Tibial nerve (tissue), 4 donors: ENCODE measurements around the gene C11orf86.

Source experiments
- EP300 ChIP-seq, 2 donors: sonication (generic); formaldehyde crosslinking; IDR thresholded peaks; one replicate each; pipeline ENCODE4 v1.6.1; 2017; ENCODE audit warnings: antibody characterized with exemption in 2 of 2, mild to moderate bottlenecking in 1 of 2
- POLR2A ChIP-seq, 2 donors: fragments of 450-650 bp; IDR thresholded peaks; one replicate each; pipeline ENCODE4 v1.6.1; 2017; ENCODE audit warnings: antibody characterized with exemption in 2 of 2, mild to moderate bottlenecking in 2 of 2, moderate library complexity in 2 of 2
- TF ChIP-seq, protein P1 (sequence below), 5 experiments: fragments of 200-600 bp in 3 of 5; fragments of 450-650 bp in 2 of 5; sonication (generic) in 3 of 5; IDR thresholded peaks; one replicate each; pipeline ENCODE4 v1.5.1; 2016 to 2019; ENCODE audit warnings: antibody characterized with exemption in 5 of 5, mild to moderate bottlenecking in 3 of 5, moderate library complexity in 2 of 5

DNA sequence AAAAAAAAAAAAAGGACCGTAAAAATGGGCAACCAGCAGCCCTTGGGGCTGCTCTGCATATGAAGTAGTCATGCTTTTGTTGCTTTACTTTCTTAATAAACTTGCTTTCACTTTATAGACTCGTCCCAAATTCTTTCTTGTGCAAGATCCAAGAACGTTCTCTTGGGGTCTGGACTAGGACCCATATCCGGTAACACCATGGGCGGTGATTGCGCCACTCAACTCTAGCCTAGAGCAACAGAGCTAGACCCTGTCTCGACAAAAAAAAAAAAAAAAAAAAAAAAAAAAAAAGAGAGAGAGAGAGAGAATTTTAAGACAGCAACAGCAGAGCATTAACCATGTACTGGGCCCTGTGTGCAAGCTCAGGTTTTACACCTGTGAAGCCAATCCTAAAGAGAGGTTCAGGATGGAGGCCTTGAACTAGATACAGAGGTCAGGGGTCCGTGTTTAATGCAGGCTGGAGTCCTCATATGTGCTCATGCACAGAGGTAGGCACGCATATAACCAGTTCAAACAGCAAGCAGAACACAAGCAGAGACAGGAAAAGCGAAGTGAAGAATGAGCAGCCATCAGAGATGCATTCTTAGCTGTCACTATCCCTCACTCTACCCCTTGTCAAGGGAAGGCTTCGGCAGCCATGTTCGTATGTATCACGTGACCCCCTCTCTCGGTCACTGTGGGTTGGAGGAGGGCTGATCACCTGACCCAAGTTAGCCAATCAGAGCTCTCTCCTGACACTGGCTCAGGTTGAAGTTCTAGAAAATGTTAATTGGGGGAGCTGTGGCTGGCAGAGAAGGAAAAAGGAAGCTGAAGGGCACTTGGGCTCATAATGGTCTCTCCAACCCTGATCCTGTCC is 31.2 kb downstream of the C11orf86 start:
- TF ChIP-seq, protein P1, sequence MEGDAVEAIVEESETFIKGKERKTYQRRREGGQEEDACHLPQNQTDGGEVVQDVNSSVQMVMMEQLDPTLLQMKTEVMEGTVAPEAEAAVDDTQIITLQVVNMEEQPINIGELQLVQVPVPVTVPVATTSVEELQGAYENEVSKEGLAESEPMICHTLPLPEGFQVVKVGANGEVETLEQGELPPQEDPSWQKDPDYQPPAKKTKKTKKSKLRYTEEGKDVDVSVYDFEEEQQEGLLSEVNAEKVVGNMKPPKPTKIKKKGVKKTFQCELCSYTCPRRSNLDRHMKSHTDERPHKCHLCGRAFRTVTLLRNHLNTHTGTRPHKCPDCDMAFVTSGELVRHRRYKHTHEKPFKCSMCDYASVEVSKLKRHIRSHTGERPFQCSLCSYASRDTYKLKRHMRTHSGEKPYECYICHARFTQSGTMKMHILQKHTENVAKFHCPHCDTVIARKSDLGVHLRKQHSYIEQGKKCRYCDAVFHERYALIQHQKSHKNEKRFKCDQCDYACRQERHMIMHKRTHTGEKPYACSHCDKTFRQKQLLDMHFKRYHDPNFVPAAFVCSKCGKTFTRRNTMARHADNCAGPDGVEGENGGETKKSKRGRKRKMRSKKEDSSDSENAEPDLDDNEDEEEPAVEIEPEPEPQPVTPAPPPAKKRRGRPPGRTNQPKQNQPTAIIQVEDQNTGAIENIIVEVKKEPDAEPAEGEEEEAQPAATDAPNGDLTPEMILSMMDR (IDR thresholded peaks at IDR 0.05), result no peak
- TF ChIP-seq POLR2A (IDR thresholded peaks at IDR 0.05), result no peak
- TF ChIP-seq EP300 (IDR thresholded peaks at IDR 0.05), result peak in 1 of 2 donors; percentile 9
